ENCODE results near the gene NOD1.
"Not testable (repeated sequence)": the region's sequence is repeated elsewhere in the genome, so short reads cannot be mapped to it uniquely, and the experiment has no call there.

The NOD1 gene, protein sequence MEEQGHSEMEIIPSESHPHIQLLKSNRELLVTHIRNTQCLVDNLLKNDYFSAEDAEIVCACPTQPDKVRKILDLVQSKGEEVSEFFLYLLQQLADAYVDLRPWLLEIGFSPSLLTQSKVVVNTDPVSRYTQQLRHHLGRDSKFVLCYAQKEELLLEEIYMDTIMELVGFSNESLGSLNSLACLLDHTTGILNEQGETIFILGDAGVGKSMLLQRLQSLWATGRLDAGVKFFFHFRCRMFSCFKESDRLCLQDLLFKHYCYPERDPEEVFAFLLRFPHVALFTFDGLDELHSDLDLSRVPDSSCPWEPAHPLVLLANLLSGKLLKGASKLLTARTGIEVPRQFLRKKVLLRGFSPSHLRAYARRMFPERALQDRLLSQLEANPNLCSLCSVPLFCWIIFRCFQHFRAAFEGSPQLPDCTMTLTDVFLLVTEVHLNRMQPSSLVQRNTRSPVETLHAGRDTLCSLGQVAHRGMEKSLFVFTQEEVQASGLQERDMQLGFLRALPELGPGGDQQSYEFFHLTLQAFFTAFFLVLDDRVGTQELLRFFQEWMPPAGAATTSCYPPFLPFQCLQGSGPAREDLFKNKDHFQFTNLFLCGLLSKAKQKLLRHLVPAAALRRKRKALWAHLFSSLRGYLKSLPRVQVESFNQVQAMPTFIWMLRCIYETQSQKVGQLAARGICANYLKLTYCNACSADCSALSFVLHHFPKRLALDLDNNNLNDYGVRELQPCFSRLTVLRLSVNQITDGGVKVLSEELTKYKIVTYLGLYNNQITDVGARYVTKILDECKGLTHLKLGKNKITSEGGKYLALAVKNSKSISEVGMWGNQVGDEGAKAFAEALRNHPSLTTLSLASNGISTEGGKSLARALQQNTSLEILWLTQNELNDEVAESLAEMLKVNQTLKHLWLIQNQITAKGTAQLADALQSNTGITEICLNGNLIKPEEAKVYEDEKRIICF
- total RNA-seq = 8.6 to 42.8 reads per million in 2 experiments

DNA sequence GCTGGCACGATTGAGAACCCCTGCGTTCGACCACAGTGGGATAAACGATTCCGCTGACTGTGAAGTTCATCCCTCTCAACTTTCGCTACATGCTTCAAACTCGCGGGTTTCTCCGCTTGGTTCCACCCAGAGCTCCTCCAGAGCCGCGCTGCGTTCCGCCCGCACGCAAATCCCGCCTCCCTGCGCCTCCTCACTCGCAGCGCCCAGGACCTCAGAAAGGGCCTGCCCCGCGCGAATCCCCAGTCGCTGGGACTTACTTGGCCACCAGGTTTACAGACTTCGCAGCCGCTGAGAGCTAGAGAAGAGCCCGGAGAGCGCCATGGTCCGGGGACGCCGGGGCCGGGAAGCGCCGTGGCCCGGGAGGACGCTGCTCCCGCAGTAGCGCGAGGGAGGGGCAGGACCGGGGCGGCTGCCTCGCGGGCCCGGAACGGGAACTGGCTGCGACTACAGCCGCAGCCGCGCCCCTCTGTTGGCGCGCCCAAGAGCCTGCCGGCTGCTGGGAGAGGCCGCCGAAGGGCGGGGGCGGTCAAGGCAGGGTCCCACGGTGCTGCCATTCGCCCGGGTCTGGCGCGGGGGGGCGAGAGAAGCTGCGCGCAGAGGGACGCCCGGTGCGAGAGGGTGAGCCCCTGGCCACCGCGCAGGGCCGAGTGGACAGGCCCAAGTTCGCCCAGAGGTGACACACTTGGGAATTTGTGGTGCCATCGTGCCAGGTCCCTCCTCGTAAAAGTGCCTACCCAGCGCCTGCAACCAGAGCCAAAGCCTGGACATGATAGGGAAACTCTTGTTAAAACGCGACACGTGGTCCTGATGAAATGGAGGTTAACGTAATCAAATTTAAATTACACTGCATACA is at the start of gene NOD1:
TSS of gene NOD1 (minus strand) at position 436 of the 853 bp plus-strand sequence. CDS start 21,863 bp downstream, outside the sequence.
- peak; percentile 45 for DNase-seq (ENCODE audit: low read depth)

DNA sequence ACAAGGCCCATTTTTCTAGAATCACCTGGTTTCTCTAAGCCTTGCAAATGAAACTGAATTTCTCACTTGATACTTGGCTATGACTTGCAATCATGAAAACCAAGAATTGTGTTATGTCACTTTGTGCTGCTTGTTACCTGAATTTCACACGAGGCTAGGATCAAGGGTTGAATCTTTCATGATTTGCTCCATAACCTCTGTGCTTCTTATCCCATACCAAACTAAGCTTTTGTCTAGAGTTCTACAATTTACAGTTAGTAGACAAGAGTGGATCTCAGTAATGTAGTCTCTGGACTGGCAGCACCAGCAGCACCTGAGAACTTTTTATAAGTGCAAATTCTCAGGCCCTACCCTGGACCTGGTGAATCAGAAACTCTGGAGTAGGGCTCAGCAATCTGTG is 48.7 kb upstream of the NOD1 start:
- DNase-seq (ENCODE audit: low read depth) = not testable (repeated sequence)

DNA sequence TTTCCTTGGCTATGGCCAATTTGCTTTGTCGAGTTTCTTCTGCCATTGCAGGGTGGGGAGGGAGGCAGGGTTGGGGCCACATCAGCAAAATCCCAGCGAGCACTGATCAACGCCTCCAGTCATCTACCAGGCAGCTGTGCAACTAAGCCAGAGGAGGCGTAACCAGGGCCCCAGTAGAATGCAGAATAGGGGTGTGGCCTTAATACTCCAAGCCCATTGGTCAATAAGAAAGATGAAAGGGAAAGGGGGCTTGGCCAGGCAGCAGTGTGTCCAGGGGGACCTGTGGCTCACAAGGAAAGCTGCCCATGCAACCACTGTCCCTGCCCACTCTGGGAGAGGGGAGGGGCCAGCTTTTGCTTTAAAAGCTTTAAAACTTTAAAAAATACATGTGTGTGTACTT is 47.6 kb upstream of the NOD1 start:
- no peak for DNase-seq (ENCODE audit: low read depth)

DNA sequence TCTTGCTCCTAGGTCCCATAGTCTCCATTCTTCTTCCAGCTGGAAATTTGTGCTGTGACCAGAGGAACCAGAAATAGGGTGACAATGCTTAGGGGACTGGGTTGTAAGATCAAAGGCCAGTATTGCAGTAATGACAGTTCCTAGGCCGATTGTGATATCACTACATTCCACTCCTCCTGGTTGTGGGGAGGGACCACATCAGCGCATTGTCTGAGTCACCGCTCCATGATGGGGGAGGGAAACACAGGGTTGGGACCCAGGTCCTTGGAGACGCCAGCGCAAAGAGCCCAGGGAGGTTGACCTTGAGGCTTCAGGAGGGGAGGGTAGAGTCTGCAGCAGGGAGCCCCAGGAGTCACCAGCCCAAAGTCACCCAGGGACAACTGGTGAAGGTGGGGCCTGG is 46.8 kb upstream of the NOD1 start:
- no peak for DNase-seq (ENCODE audit: low read depth)

DNA sequence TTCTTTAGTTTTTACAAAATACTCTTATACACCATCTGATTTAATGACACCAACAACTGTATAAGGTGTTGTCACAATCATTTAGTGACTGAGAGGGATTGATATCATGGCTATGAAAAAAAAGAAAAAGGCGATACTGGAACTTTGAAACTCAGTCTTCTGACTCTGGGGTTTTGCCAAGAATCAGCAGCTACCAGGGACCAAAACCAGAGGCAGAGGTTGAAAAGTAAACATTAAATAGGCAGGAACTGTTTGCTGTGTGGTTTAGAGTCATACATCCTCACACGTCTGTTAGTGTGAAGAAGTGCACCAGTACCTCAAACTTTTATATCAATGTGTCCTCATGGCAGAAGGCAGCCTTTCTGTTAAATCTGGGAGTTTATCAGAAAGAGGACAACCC is 46.0 kb upstream of the NOD1 start:
- DNase-seq (ENCODE audit: low read depth) = no peak

DNA sequence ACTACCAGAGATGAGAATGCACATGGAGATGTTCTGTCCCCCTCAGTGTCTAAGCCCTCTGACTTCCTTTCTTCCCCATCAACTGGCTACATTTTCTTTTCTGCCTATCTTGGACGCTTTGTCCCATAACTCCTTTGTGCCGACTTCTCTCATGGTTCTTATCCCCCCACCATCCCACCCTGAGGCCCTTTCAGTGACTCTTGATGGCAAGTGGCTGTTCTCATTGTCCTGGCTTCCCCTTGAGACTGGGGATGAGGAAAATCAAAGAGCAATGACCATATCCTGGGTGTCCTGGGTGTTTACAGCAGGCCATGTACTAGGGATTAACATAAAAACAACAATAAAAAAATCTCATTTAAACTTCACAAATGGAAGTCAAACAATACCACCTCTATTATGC is 44.9 kb upstream of the NOD1 start:
- DNase-seq (ENCODE audit: low read depth) = no peak

DNA sequence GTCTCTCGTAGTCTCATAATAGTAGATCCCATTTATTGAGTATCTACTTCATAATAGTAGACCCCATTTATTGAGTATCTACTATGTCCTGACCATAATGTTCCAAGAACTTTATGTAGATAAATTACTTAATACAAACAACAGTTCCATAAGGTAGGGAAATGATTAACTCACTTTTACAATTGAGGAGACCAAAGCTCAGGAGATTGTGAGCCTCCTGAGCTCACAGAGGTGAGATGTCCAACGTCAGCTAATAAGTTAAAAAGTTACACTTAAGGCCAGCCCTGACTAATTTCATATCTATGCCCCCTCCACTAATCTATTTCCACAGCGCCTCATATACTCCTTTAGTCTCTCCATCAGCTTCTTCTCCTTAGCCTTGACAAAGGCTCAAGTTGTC is 43.6 kb upstream of the NOD1 start:
- DNase-seq (ENCODE audit: low read depth) = no peak

DNA sequence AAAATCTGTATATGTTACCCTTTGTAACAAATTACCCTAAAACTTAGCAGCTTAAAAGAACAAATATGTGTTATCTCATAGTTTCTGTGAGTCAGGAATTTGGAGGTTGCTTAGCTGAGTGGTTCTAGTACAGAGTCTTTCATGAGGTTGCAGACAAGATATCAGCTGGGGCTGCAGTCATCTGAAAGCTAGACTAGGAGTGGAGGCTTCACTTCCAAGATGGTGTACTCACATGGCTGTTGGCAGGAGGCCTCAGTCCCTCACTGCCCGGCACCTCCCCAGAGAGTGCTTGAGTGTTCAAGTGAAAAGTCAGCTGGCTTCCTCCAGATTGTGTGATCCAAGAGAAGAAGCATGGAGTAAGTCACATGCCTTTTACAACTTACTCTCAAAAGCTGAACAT is 42.9 kb upstream of the NOD1 start:
- DNase-seq (ENCODE audit: low read depth) = no peak

DNA sequence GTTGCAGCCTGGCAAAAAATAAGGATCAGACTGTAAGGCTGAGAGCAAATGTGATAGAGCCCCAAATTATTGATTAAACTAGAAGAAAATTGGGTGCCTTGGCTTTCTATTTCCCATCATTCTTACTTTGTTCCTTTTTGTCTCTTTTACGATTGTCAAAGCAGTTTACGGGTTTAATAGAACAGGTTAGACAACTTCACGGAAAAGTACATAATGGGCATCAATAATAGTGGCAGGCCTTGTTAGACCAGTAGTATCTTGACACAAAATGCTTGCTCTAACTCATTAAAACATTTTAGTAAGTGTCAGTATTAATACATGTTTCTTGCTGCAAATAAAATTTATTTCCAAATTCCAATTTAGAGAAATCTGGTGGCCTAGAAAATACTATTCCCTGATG is 40.5 kb upstream of the NOD1 start:
- no peak for DNase-seq (ENCODE audit: low read depth)

DNA sequence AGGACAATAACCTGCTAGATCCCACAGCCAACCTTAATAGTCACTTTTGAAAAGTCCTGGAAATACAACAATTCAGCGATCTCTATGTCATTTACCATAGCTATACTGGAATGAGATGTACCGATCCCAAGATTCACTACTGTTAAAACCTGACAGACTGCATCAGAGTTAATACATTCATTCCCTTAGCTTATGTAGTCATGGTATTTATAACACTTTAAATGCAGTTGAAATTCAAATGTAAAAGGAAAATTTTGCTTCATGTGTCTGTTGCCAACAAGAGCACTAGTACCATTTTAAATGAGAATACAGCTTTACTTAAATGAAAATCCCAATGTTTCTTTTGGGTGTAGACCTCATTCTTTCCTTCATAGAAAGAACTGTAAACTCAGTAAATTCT is 37.2 kb upstream of the NOD1 start:
- DNase-seq (ENCODE audit: low read depth) = no peak

DNA sequence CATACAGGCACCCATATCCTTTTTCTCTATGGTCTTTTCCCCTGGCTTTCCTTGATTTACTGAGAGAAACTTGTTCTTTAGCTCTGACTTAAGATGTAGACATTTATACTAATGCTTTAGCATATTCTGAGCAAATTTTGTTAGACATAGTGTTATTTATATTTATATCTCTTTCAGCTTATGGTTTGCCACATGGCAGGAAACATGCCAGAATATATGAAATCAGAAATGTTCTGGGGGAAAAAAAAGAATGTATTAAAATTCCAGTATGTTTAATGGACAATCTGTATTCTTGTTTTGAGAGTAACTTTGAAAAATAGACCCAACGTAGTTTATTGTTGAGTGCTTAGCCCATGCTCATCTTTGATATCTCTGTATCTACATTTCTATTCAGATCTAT is 36.2 kb upstream of the NOD1 start:
- no peak for DNase-seq (ENCODE audit: low read depth)

DNA sequence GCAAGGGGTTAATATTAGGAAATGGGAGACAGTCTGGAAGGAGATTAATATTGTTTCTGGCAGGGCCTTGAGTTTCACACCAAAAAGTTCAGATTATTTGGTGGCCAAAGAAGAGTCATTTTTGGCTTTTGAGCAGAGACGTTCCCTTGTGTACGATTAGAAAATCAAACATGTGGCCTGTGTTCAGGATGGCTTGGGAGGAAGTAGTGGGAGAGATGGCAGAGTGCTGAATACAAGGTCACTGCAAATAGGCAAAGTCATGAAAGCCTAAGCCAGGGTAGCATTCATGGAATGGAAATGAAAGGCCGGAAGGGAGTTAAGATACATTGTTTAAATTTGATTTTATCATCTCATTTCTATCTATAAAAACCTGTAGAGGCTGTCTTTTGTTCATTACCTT is 35.6 kb upstream of the NOD1 start:
- no peak for DNase-seq (ENCODE audit: low read depth)

DNA sequence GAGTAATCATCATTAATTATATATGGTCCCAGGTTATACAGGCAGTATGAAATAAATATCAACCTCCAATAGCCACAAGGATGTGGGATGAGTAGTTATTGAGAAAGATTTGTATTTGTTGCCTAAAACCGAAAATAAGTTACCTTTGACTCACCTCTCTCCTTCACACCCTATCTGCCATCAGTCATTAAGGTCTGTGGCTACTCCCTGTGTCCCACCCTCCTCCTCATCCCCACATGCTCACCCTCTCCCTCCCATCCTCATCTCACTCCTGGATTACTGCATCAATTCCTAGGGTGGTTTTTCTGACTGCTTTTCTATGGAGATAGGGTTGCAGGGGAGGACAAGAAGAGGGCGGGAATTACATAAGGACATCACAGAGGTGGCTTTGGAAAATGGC is 35.2 kb upstream of the NOD1 start:
- DNase-seq (ENCODE audit: low read depth) = no peak

DNA sequence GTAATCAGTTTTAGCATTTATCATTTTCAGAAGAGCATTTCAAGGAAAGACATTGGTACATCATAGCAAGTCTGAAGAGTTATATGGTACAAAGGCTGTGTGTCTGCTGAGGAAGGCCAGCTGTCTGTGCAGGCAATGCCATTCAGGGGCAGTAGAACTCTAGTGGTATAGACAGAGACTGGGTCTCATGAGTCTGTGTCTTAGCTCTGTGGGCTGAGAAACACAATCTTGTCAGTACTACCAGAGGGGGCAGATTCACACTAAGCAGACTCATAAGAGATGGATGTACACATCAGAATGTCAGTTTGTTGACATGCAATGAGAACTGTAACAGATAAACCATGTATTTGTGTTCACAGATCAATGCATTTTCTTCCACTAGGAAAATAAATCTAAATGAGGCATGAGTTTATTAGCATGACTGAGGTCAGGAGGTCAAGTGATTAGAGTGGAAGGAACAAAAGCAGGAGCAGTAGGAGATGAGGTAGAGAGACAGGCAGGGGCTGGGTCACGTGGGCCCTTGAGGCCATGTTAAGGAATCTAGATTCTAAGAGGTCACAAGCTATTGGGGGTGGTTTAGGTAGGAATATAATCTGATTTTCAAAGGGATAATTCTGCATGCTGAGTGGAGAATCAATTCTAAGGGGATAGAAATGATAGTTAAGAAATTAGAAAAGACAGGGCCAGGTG is 33.5 kb upstream of the NOD1 start:
- no peak for DNase-seq (ENCODE audit: low read depth)

DNA sequence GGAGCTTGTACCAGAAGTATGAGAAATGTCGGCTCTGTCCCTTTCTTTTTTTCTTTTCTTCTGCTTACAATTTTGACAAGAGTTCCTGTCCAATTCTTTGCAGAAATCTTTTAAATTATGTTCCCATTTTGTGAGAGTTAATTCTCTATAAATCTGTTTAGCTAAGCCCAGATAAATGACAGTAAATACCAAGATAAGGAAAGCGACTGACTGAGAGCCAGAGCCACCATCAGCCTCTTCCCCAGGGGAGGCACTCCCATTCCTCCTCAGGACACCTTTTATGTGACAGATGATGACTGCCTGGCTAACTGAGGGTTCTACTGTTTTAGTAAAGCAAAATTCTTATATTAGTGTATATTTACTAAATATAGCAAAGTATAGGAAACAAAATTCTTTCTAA is 32.9 kb upstream of the NOD1 start:
- no peak for DNase-seq (ENCODE audit: low read depth)

DNA sequence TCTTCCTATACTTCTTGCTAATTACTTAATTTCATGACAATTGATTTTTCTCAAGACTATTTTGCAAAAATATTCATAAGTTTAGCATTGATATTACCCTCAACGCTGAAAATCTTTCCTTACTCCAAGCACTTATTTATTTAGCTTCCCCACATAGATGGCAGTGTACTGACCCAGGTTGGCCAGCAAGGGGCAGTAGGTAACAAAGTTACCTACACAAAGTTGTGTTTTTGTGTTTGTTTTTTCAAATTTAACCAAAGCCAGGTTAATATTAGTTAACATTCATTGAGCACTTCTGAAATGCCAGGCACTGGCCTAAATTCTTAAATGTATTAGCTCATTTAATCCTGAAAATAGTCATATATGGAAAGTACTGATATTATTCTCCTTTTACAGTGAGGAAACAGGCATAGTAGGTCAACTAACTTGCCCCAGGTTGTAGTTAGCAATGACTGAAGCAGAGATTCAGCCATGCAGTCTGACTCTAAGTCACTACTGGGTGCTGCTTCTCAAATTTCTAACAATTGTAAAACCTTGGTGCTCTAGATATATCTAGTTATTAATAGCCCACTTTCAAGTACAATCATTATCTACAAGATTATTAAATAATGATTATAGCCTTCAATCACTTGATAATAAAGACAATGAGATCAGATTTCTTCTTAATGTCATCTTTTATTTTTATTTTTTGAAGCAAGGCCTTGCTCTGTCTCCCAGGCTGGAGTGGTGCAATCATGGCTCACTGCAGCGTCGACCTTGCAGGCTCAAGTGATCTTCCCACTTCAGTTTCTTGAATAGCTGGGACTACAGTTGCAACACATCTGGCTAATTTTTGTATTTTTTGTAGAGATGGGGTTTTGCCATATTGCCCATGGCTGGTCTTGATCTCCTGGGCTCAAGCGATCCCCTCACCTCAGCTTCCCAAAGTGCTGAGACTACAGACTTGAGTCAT is 31.8 kb upstream of the NOD1 start:
- no peak for DNase-seq (ENCODE audit: low read depth)

DNA sequence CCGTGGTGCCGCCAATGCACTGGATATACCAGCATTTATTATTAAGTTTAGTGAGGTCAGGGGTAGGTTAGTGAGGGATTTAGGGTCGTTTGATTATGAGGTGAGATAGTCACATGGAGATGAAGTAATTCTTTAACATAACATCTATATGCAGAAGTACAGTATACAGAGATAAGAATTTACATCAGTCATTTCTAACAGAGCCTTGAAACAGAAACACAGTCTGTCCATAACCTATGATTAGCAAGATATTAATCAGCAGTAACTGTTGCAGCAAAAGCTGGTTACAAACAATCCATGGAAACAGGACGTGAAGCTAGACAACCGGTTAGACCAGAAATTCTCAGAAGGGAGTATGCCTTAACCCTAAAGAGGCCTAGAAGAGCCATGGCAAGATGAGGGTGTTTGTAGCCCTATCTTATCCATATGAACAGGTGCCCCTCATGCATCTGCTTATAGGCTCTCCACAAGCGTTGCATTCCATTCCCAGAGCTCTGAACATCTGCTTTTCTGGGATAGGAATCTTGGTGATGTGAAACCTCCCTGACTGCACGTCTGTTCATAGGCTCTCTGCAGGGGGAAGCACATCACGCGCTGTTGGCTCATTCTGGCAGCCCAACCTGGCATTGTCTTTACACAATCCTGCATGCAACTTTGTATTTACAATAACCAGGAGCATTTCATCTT is 30.7 kb upstream of the NOD1 start:
- not testable (repeated sequence) for DNase-seq (ENCODE audit: low read depth)

DNA sequence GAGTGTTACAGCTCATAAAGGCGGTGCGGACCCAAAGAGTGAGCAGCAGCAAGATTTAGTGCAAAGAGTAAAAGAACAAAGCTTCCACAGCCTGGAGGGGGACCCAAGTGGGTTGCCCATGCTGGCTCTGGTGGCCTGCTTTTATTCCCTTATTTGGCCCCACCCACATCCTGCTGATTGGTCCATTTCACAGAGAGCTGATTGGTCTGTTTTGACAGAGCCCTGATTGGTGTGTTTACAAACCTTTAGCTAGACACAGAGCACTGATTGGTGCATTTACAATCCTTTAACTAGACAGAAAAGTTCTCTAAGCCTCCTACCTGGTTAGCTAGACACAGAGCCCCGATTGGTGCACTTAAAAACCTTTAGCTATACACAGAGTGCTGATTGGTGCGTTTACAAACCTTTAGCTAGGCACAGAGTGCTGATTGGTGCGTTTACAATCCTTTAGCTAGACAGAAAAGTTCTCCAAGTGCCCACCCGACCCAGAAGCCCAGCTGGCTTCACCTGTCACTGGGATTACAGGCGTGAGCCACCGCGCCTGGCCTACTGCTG is 28.8 kb upstream of the NOD1 start:
- DNase-seq (ENCODE audit: low read depth) = not testable (repeated sequence)

DNA sequence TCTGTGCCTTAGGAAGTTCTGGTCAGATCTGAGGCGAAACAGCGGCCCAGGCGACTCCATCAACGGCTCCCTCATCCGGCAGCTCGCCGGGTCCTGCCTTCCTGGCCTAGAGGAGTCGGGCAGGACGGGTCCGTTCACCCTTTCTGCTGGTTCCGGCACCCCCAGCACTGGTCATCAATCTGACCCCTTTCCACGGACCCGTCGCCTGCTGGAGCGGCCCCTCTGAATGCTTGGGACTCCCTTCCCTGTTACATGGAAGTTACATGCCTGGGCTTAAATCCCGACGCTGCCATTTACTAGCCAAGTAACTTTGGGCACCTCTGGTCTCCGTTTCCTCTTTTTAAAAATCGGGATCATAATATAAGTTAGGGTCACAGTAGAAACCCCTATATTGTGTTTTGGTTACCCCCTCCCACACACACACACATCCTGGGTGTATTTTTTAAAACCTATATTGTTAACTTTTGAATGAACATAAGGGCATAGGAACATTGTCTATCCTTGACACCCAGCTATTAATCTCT is 26.7 kb upstream of the NOD1 start:
- no peak for DNase-seq (ENCODE audit: low read depth)
